HepG2 (cell line): Measurements from ENCODE around the gene ACSL6. TPM values are rescaled to one million over a fixed set of nuclear protein-coding genes. Genes with fewer than 3 reads are reported as not detected.

Source experiments
- AHDC1 ChIP-seq: sonication (generic); formaldehyde crosslinking; IDR thresholded peaks from 2 replicates; pipeline ENCODE4 v1.5.1; 2020; ENCODE audit warnings: mild to moderate bottlenecking, missing genetic modification reagents, borderline replicate concordance
- CCDC6 ChIP-seq: sonication (generic); formaldehyde crosslinking; IDR thresholded peaks from 2 replicates; pipeline ENCODE4 v1.8.1; 2022; ENCODE audit warnings: mild to moderate bottlenecking, missing genetic modification reagents, moderate library complexity
- KLF11 ChIP-seq: IDR thresholded peaks from 2 replicates; pipeline ENCODE4 v1.6.1; 2016; ENCODE audit warnings: missing compliant biosample characterization
- MLXIP ChIP-seq: sonication (generic); formaldehyde crosslinking; IDR thresholded peaks from 2 replicates; pipeline ENCODE4 v1.9.0; 2021; ENCODE audit warnings: missing genetic modification reagents, borderline replicate concordance
- PPARG ChIP-seq: conservative IDR thresholded peaks from 2 replicates; pipeline ENCODE4 v1.6.1; 2016; ENCODE audit warnings: missing biosample characterization, missing genetic modification reagents
- RBM39 ChIP-seq: fragments of 200-400 bp; formaldehyde crosslinking; IDR thresholded peaks from one replicate; pipeline ENCODE4 v1.6.1; 2018; ENCODE audit warnings: antibody characterized with exemption, mild to moderate bottlenecking, low read depth, low read length; ENCODE audit not compliant: poor library complexity, severe bottlenecking
- SIX1 ChIP-seq: sonication (generic); formaldehyde crosslinking; IDR thresholded peaks from 2 replicates; pipeline ENCODE4 v1.4.0; 2020; ENCODE audit warnings: missing genetic modification reagents, borderline replicate concordance
- SKI ChIP-seq: fragments of 450-650 bp; IDR thresholded peaks from one replicate; pipeline ENCODE4 v1.6.1; 2018; ENCODE audit warnings: mild to moderate bottlenecking; ENCODE audit not compliant: partially characterized antibody
- XBP1 ChIP-seq: sonication (generic); formaldehyde crosslinking; IDR thresholded peaks from 2 replicates; pipeline ENCODE4 v1.5.0; 2020; ENCODE audit warnings: missing genetic modification reagents
- ZBTB2 ChIP-seq: sonication (generic); formaldehyde crosslinking; IDR thresholded peaks from 2 replicates; pipeline ENCODE4 v1.8.0; 2022; ENCODE audit warnings: low read depth, missing genetic modification reagents
- ZNF263 ChIP-seq: sonication (generic); formaldehyde crosslinking; IDR thresholded peaks from 2 replicates; pipeline ENCODE4 v1.4.0; 2020; ENCODE audit warnings: missing genetic modification reagents
- ZNF564 ChIP-seq: sonication (generic); formaldehyde crosslinking; IDR thresholded peaks from 2 replicates; pipeline ENCODE4 v1.8.1; 2023; ENCODE audit warnings: mild to moderate bottlenecking, missing genetic modification reagents
- ZNF609 ChIP-seq: sonication (generic); formaldehyde crosslinking; IDR thresholded peaks from 2 replicates; pipeline ENCODE4 v1.4.0; 2020; ENCODE audit warnings: mild to moderate bottlenecking, missing genetic modification reagents, borderline replicate concordance
- ZSCAN9 ChIP-seq: IDR thresholded peaks from 2 replicates; pipeline ENCODE4 v1.6.1; 2016; ENCODE audit warnings: borderline replicate concordance
- polyA plus RNA-seq, 8 experiments: library from polyadenylated mRNA; depleted of rRNA in 3 of 8; stranded (reverse) in 7 of 8; unstranded in 1 of 8; fragments of >200 nt; fragmentation: Illumina TruSeq in 4 of 8; extraction: Trizol in 4 of 8; gene quantifications; 2 replicates each; pipeline versions ENCODE4 v1.2.1 to v1.2.3, GENCODE V29; 2011 to 2016; ENCODE audit warnings: low read depth in 4 of 8, missing spikeins in 1 of 8, mixed read lengths in 1 of 8; ENCODE audit not compliant: insufficient read depth in 1 of 8
- total RNA-seq, 5 experiments: library from RNA; depleted of rRNA; stranded (reverse); fragments of >200 nt; fragmentation: Illumina TruSeq; extraction: Trizol; gene quantifications; 2 replicates each; pipeline ENCODE4 v1.2.3, GENCODE V29; 2016; ENCODE audit warnings: low read depth in 1 of 5

ACSL6 gene
- total and polyA plus RNA-seq, 2 of the 13 experiments (the other 11 are each of a cell fraction or from before 2014, with no cell fraction given): 3.7 to 3.8 TPM

GRCh38 chr5:132003170-132003744 lies 8.2 kb downstream of the ACSL6 start (continued):
- TF ChIP-seq AHDC1 (CRISPR knock-in tag) (0 out of 2 replicates have a peak, but pooled peaks have one; percentile 30), XBP1 (CRISPR knock-in tag) (no peak), SIX1 (CRISPR knock-in tag) (peak; percentile 77; the same call in 1 of the 2 replicates), SKI (peak; percentile 55), ZNF564 (CRISPR knock-in tag) (peak; percentile 47; the same call in 1 of the 2 replicates), ZSCAN9 (peak; percentile 60; the same call in 1 of the 2 replicates), RBM39 (peak; percentile 47), ZNF609 (CRISPR knock-in tag) (peak; percentile 74), MLXIP (CRISPR knock-in tag) (no peak), KLF11 (CRISPR knock-in tag) (no peak; the same call in 1 of the 2 replicates), ZNF263 (CRISPR knock-in tag) (peak; percentile 76), ZBTB2 (no peak), PPARG (CRISPR knock-in tag) (peak; percentile 28; the same call in 1 of the 2 replicates), CCDC6 (peak; percentile 38; the same call in 1 of the 2 replicates)
